Neural cell (in vitro differentiated cells): ENCODE measurements around the gene DHX30. TPM values are rescaled to one million over a fixed set of nuclear protein-coding genes. Genes with fewer than 3 reads are reported as not detected.

Experiments
- H2AFZ ChIP-seq: fragments of 200-600, 300-800 bp; sonication (generic), shearing (Covaris generic); 2 replicates; pipeline ENCODE4 v1.6.0; 2014; ENCODE audit warnings: low read depth, mild to moderate bottlenecking, antibody characterized with exemption, low read length, moderate library complexity
- H3F3A ChIP-seq: fragments of 200-600 bp; shearing (Covaris generic); 2 replicates; pipeline ENCODE4 v1.6.1; 2016; ENCODE audit warnings: mild to moderate bottlenecking, moderate library complexity, mixed read lengths, antibody characterized with exemption, low read length; ENCODE audit not compliant: insufficient read depth, poor library complexity, severe bottlenecking
- H3K27ac ChIP-seq: fragments of 200-600, 300-800 bp; sonication (generic), shearing (Covaris generic); 2 replicates; pipeline ENCODE4 v1.5.1; 2014; ENCODE audit warnings: mild to moderate bottlenecking, low read length, moderate library complexity
- H3K27me3 ChIP-seq: fragments of 300-800, 200-600 bp; sonication (generic), shearing (Covaris generic); 2 replicates; pipeline ENCODE4 v1.6.0; 2014; ENCODE audit warnings: mild to moderate bottlenecking, low read depth, low read length, moderate library complexity; ENCODE audit not compliant: insufficient read depth
- H3K36me3 ChIP-seq: fragments of 300-800, 200-600 bp; sonication (generic), shearing (Covaris generic); 2 replicates; pipeline ENCODE4 v1.5.1; 2014; ENCODE audit warnings: mild to moderate bottlenecking, antibody characterized with exemption, low read length, moderate library complexity; ENCODE audit not compliant: insufficient read depth
- H3K4me2 ChIP-seq: fragments of 300-800, 200-600 bp; sonication (generic), shearing (Covaris generic); 2 replicates; pipeline ENCODE4 v1.6.0; 2014; ENCODE audit warnings: mild to moderate bottlenecking, low read length
- H3K4me3 ChIP-seq: fragments of 300-800, 200-600 bp; sonication (generic), shearing (Covaris generic); 2 replicates; pipeline ENCODE4 v1.5.1; 2014; ENCODE audit warnings: mild to moderate bottlenecking, low read length, moderate library complexity
- H3K79me2 ChIP-seq: fragments of 200-600 bp; shearing (Covaris generic); replicated peaks from 2 replicates; pipeline ENCODE4 v1.6.0; 2014; ENCODE audit warnings: mild to moderate bottlenecking, low read length, moderate library complexity; ENCODE audit not compliant: insufficient read depth
- H3K9ac ChIP-seq: fragments of 300-800, 200-600 bp; sonication (generic), shearing (Covaris generic); 2 replicates; pipeline ENCODE4 v1.6.1; 2016; ENCODE audit warnings: mild to moderate bottlenecking, low read length, mixed read lengths
- H3K9me2 ChIP-seq: fragments of 200-600 bp; shearing (Covaris generic); 2 replicates; pipeline ENCODE4 v1.6.1; 2016; ENCODE audit warnings: mild to moderate bottlenecking, low read length, mixed read lengths; ENCODE audit not compliant: insufficient read depth
- H3K9me3 ChIP-seq: fragments of 200-600, 300-800 bp; sonication (generic), shearing (Covaris generic); 2 replicates; pipeline ENCODE4 v1.6.1; 2016; ENCODE audit warnings: mild to moderate bottlenecking, mixed run types, low read length, moderate library complexity, mixed read lengths
- H4K20me1 ChIP-seq: fragments of 200-600 bp; shearing (Covaris generic); 2 replicates; pipeline ENCODE4 v1.6.1; 2016; ENCODE audit warnings: mild to moderate bottlenecking, mixed run types; ENCODE audit not compliant: insufficient read depth
- EP300 ChIP-seq: fragments of 450-650 bp; conservative IDR thresholded peaks from 2 replicates; pipeline ENCODE4 v1.6.1; 2014; ENCODE audit warnings: antibody characterized with exemption, mild to moderate bottlenecking, moderate library complexity; ENCODE audit not compliant: poor library complexity, severe bottlenecking
- EZH2 ChIP-seq: fragments of 200-600, 300-800 bp; shearing (Covaris generic), sonication (generic); IDR thresholded peaks from 2 replicates; pipeline ENCODE4 v1.6.1; 2014; ENCODE audit warnings: antibody characterized with exemption, low read length, borderline replicate concordance, mild to moderate bottlenecking; ENCODE audit not compliant: insufficient read depth, poor library complexity, severe bottlenecking
- MXI1 ChIP-seq: fragments of 450-650 bp; conservative IDR thresholded peaks from 2 replicates; pipeline ENCODE4 v1.6.1; 2014; ENCODE audit warnings: antibody characterized with exemption, mild to moderate bottlenecking; ENCODE audit not compliant: poor library complexity, severe bottlenecking
- POLR2AphosphoS5 ChIP-seq: IDR thresholded peaks from 2 replicates; pipeline ENCODE4 v1.6.1; 2012
- RAD21 ChIP-seq: fragments of 450-650 bp; conservative IDR thresholded peaks from 2 replicates; pipeline ENCODE4 v1.6.1; 2014; ENCODE audit warnings: antibody characterized with exemption, mild to moderate bottlenecking, moderate library complexity
- SMC3 ChIP-seq: fragments of 450-650 bp; conservative IDR thresholded peaks from 2 replicates; pipeline ENCODE4 v1.6.1; 2014; ENCODE audit warnings: antibody characterized with exemption, mild to moderate bottlenecking, moderate library complexity; ENCODE audit not compliant: poor library complexity
- TAF1 ChIP-seq: IDR thresholded peaks from 2 replicates; pipeline ENCODE4 v1.6.1; 2012; ENCODE audit warnings: low read depth
- polyA plus RNA-seq: library from polyadenylated mRNA; depleted of rRNA; stranded (reverse); fragments of >200 nt; gene quantifications from 2 replicates; pipeline ENCODE4 v1.2.3, GENCODE V29; 2014
- TF ChIP-seq, protein P1 (sequence below): fragments of 450-650 bp; IDR thresholded peaks from 2 replicates; pipeline ENCODE4 v1.5.1; 2014; ENCODE audit warnings: antibody characterized with exemption, mild to moderate bottlenecking, moderate library complexity; ENCODE audit not compliant: poor library complexity, severe bottlenecking
- TF ChIP-seq, protein P2 (sequence below): IDR thresholded peaks from 2 replicates; pipeline ENCODE4 v1.6.1; 2012; ENCODE audit warnings: borderline replicate concordance

The DHX30 gene
- polyA plus RNA-seq, 1 donor from 2014 or later = 101 TPM

DNA sequence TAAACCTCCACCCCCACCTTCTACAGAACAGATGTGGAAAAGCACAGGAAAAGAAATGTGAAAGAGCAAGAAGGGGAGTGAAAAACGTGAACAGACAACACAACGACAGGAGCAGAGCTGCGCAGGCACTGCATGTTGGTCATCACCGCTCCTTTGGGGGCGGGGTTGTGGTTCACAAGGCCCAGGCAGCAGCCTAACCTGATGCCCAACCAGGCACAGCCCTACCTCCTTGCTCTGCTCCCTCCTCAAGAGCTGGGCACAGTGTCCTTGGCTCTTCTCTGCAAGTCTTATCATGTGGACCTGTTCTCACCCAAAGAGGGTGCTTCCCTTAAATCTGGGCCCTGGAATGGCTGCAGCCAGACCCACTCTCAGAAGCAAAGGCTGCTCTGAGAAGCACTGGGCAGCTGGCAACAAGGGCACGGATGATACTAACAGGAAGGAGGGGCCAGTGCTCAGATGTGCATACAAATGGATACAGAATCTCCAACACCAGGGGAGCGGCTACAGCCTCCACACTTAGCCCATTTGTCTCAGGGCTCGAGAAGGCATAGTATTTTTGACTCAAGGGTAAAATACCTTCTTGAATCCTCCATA, 64.6 kb downstream of the DHX30 start:
- no peaks in the 10 kb centered on the region for H3K79me2 ChIP-seq
- no peaks in the 10 kb centered on the region for H3K27me3 ChIP-seq
- no peaks in the 10 kb centered on the region for H4K20me1 ChIP-seq
- no peak overlapping the region for H3K4me2 ChIP-seq
- no peak overlapping the region for H3K27ac ChIP-seq
- no peaks in the 10 kb centered on the region for H3K9me3 ChIP-seq
- H3F3A ChIP-seq = no peaks in the 10 kb centered on the region
- TF ChIP-seq POLR2AphosphoS5 (no peak), RAD21 (no peak), SMC3 (no peak), EP300 (no peak), TAF1 (no peak), EZH2 (no peak), MXI1 (no peak)
- TF ChIP-seq, protein P1, sequence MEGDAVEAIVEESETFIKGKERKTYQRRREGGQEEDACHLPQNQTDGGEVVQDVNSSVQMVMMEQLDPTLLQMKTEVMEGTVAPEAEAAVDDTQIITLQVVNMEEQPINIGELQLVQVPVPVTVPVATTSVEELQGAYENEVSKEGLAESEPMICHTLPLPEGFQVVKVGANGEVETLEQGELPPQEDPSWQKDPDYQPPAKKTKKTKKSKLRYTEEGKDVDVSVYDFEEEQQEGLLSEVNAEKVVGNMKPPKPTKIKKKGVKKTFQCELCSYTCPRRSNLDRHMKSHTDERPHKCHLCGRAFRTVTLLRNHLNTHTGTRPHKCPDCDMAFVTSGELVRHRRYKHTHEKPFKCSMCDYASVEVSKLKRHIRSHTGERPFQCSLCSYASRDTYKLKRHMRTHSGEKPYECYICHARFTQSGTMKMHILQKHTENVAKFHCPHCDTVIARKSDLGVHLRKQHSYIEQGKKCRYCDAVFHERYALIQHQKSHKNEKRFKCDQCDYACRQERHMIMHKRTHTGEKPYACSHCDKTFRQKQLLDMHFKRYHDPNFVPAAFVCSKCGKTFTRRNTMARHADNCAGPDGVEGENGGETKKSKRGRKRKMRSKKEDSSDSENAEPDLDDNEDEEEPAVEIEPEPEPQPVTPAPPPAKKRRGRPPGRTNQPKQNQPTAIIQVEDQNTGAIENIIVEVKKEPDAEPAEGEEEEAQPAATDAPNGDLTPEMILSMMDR = no peak
- TF ChIP-seq, protein P2, sequence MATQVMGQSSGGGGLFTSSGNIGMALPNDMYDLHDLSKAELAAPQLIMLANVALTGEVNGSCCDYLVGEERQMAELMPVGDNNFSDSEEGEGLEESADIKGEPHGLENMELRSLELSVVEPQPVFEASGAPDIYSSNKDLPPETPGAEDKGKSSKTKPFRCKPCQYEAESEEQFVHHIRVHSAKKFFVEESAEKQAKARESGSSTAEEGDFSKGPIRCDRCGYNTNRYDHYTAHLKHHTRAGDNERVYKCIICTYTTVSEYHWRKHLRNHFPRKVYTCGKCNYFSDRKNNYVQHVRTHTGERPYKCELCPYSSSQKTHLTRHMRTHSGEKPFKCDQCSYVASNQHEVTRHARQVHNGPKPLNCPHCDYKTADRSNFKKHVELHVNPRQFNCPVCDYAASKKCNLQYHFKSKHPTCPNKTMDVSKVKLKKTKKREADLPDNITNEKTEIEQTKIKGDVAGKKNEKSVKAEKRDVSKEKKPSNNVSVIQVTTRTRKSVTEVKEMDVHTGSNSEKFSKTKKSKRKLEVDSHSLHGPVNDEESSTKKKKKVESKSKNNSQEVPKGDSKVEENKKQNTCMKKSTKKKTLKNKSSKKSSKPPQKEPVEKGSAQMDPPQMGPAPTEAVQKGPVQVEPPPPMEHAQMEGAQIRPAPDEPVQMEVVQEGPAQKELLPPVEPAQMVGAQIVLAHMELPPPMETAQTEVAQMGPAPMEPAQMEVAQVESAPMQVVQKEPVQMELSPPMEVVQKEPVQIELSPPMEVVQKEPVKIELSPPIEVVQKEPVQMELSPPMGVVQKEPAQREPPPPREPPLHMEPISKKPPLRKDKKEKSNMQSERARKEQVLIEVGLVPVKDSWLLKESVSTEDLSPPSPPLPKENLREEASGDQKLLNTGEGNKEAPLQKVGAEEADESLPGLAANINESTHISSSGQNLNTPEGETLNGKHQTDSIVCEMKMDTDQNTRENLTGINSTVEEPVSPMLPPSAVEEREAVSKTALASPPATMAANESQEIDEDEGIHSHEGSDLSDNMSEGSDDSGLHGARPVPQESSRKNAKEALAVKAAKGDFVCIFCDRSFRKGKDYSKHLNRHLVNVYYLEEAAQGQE = no peak
- no peak overlapping the region for H3K9ac ChIP-seq
- H3K9me2 ChIP-seq = no peaks in the 10 kb centered on the region
- no peak overlapping the region for H2AFZ ChIP-seq
- peaks cover 22% of the 10 kb centered on the region for H3K36me3 ChIP-seq
- H3K4me3 ChIP-seq = no peak overlapping the region

DNA sequence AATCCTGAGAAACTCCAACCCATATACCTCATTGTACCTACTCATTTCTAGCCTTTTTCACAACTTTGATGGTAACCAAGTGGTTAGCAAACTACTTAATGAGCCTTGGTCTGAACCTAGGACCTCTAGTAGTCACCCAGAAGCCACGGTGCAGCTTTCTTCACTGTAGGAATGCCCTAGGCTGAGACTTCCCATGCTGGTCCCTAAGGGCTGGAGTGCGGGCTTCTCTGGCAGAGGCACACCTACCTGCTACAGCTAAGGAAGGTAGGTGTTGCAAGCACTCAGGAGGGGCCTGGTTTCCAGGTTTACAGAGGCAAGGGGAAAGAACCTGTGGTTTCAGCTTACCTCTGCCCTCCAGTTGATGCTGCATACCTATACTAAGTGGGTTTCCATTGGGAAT, 65.4 kb downstream of the DHX30 start:
- Histone ChIP-seq H3K79me2 (no peaks in the 10 kb centered on the region), H3F3A (no peaks in the 10 kb centered on the region), H3K27me3 (no peaks in the 10 kb centered on the region), H3K9ac (no peak overlapping the region), H3K4me3 (no peak overlapping the region), H3K4me2 (no peak overlapping the region), H3K9me3 (no peaks in the 10 kb centered on the region), H4K20me1 (no peaks in the 10 kb centered on the region), H3K9me2 (no peaks in the 10 kb centered on the region), H3K27ac (no peak overlapping the region), H2AFZ (no peak overlapping the region), H3K36me3 (peaks cover 22% of the 10 kb centered on the region)
- TF ChIP-seq RAD21 (no peak), EZH2 (no peak), EP300 (no peak), POLR2AphosphoS5 (no peak), TAF1 (no peak), SMC3 (no peak), MXI1 (no peak)
- TF ChIP-seq, protein P1 = no peak
- TF ChIP-seq, protein P2 = no peak
